Keratinocyte (primary cell): ENCODE data around the gene MYLIP. TPM values are rescaled to one million over a fixed set of nuclear protein-coding genes. Genes with fewer than 3 reads are reported as not detected.

Source experiments
- DNase-seq: peaks from one replicate; pipeline ENCODE4 v3.0.0-alpha.2; 2011; ENCODE audit warnings: low read depth, missing footprints, low spot score
- FAIRE-seq: peaks from 2 replicates; lab custom pipeline; 2011; peaks lifted over from hg19 to GRCh38; lab: Jason Lieb, UNC
- H2AFZ ChIP-seq: 2 replicates; pipeline ENCODE4 v1.6.0; 2012; ENCODE audit warnings: low read length, control low read depth, inconsistent platforms; ENCODE audit not compliant: control insufficient read depth
- H3K27ac ChIP-seq: 2 replicates; pipeline ENCODE4 v1.5.1; 2011; ENCODE audit warnings: low read length; ENCODE audit not compliant: control insufficient read depth, insufficient read depth
- H3K27me3 ChIP-seq: 3 replicates; pipeline ENCODE4 v1.6.0; 2011; ENCODE audit warnings: low read length; ENCODE audit not compliant: control insufficient read depth, insufficient read depth; ENCODE audit errors: extremely low read depth
- H3K36me3 ChIP-seq, 2 experiments: 2 replicates in 1 of 2; 3 replicates in 1 of 2; pipeline ENCODE4 v1.5.1; 2011; ENCODE audit warnings: low read length in 2 of 2, mild to moderate bottlenecking in 1 of 2; ENCODE audit not compliant: control insufficient read depth in 2 of 2, insufficient read depth in 2 of 2; ENCODE audit errors: extremely low read depth in 1 of 2
- H3K4me1 ChIP-seq: 3 replicates; pipeline ENCODE4 v1.5.1; 2011; ENCODE audit warnings: low read length; ENCODE audit not compliant: control insufficient read depth, insufficient read depth; ENCODE audit errors: extremely low read depth
- H3K4me2 ChIP-seq: 3 replicates; pipeline ENCODE4 v1.6.0; 2011; ENCODE audit warnings: low read depth, low read length; ENCODE audit not compliant: control insufficient read depth, insufficient read depth; ENCODE audit errors: extremely low read depth
- H3K4me3 ChIP-seq, 3 experiments: fragments of 200-600 bp in 1 of 3; sonication (generic) in 1 of 3; 2 replicates in 2 of 3; 3 replicates in 1 of 3; pipeline ENCODE4 v1.5.1; 2011 to 2016; ENCODE audit warnings: low read length in 3 of 3, mild to moderate bottlenecking in 3 of 3, control low read depth in 2 of 3, inconsistent platforms in 1 of 3, low read depth in 1 of 3, mixed read lengths in 1 of 3, mixed run types in 1 of 3, moderate library complexity in 1 of 3; ENCODE audit not compliant: control insufficient read depth in 2 of 3, insufficient read depth in 2 of 3; ENCODE audit errors: extremely low read depth in 1 of 3
- H3K79me2 ChIP-seq: 2 replicates; pipeline ENCODE4 v1.6.0; 2012; ENCODE audit warnings: low read length; ENCODE audit not compliant: control insufficient read depth, insufficient read depth
- H3K9ac ChIP-seq: 3 replicates; pipeline ENCODE4 v1.6.0; 2011; ENCODE audit warnings: low read length; ENCODE audit not compliant: control insufficient read depth, insufficient read depth; ENCODE audit errors: extremely low read depth
- H3K9me1 ChIP-seq: 3 replicates; pipeline ENCODE4 v1.6.0; 2011; ENCODE audit warnings: low read length; ENCODE audit not compliant: control insufficient read depth, insufficient read depth; ENCODE audit errors: extremely low read depth
- H3K9me3 ChIP-seq: 2 replicates; pipeline ENCODE4 v1.5.1; 2012; ENCODE audit warnings: low read depth, low read length; ENCODE audit not compliant: control insufficient read depth
- H4K20me1 ChIP-seq: 3 replicates; pipeline ENCODE4 v1.6.0; 2011; ENCODE audit warnings: low read length; ENCODE audit not compliant: control insufficient read depth, insufficient read depth; ENCODE audit errors: extremely low read depth
- EZH2 ChIP-seq: IDR thresholded peaks from one replicate; pipeline ENCODE4 v1.6.1; 2012; ENCODE audit warnings: inconsistent platforms, mild to moderate bottlenecking, low read length, moderate library complexity
- dilution Hi-C: fragments of 300-500 bp; cut with MboI; formaldehyde crosslinking; loops from one replicate; pipeline ENCODE4 v1.7.0; 2020; ENCODE audit warnings: low sequenced_read_pairs; ENCODE audit not compliant: extremely low pct_ligation_motif_present
- polyA plus RNA-seq, 5 experiments: library from polyadenylated mRNA; depleted of rRNA in 3 of 5; stranded (reverse) in 3 of 5; stranded (forward) in 1 of 5; unstranded in 1 of 5; fragments of >200 nt; gene quantifications; 1 replicate in 1 of 5; 2 replicates in 3 of 5; 3 replicates in 1 of 5; pipeline versions ENCODE4 v1.2.1 to v1.2.3, GENCODE V29; 2011 to 2012; ENCODE audit warnings: missing spikeins in 2 of 5, low read depth in 1 of 5, low replicate concordance in 1 of 5
- TF ChIP-seq, protein P1 (sequence below), 3 experiments: IDR thresholded peaks in 1 of 3; conservative IDR thresholded peaks in 1 of 3; optimal IDR thresholded peaks in 1 of 3; 2 replicates in 2 of 3; 3 replicates in 1 of 3; pipeline versions ENCODE3 to v1.5.1; 2011; ENCODE audit warnings: low read length in 3 of 3, mild to moderate bottlenecking in 3 of 3, moderate library complexity in 2 of 3, control low read depth in 1 of 3, inconsistent platforms in 1 of 3; ENCODE audit not compliant: insufficient read depth in 2 of 3; ENCODE audit errors: extremely low read depth in 1 of 3

MYLIP gene
- polyA plus RNA-seq, 1 donor (not counting 4 experiments of a cell fraction or from before 2014, with no cell fraction given), result 5.8 TPM

DNA sequence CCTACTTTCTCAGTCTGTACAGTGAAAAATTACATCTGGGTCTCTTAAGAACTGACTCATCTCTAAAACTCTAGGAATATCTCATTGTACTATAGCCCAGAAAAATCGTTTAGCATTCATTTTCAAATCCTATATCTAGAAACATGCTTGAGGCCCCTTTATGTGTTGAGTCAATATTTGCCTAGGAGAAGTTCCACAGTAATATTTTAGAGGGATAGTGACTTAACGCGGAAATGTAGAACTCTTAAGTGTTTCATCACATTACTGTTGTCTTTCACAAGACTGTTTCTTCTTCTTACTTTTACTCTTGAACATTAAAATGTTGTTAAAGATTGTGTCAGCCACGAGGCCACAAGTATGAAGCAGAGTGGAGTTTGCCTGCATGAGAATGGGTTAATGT is 23.0 kb upstream of the MYLIP start:
- H2AFZ ChIP-seq, result no peak overlapping the region
- no peak overlapping the region for H3K4me3 ChIP-seq
- H3K9me3 ChIP-seq, result no peaks in the 10 kb centered on the region
- no peaks in the 10 kb centered on the region for H3K36me3 ChIP-seq
- no peaks in the 10 kb centered on the region for H4K20me1 ChIP-seq
- dilution Hi-C loops, result no loop called here
- DNase-seq, result no peak
- no peaks in the 10 kb centered on the region for H3K9me1 ChIP-seq
- H3K4me1 ChIP-seq, result no peaks in the 10 kb centered on the region
- no peak overlapping the region for H3K4me2 ChIP-seq
- H3K27ac ChIP-seq, result no peak overlapping the region
- no peaks in the 10 kb centered on the region for H3K27me3 ChIP-seq
- TF ChIP-seq EZH2, result no peak
- FAIRE-seq, result no peak
- no peaks in the 10 kb centered on the region for H3K79me2 ChIP-seq
- H3K9ac ChIP-seq, result no peak overlapping the region

DNA sequence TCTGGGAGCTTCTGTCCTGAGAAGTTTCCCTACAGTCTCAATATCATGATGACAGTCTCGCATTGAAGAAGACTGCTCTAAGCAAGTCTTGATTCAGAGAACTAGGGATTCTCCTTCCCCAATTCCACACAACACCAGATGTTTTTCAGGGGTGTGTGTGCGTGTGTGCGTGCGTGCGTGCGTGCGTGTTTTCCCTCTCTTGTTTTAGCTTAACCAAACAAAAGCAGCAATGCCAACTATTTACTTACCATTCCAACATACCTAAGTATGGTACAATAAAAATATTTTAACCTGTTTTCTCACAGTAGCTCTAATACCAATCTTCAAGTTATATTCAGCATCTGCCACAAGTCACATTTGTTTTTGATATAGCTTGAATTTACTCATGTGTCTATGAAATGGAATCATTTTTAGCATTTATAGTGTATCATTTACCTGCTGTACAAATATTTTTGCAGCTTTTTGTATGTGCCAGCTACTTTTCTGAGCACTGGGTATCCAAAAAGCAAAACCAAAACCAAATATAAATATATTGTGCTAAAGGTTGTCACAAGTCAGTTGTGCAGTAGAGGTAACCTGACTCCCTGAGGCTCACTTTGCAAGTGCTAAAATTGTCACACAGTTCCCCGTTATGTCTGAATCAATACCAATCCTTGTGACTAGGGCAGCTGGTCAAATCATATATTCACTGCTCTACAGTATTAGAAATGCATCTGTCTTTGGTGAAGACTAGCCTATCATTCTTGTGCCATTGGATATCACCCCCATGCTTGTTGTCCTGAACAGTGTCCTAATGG is 21.7 kb upstream of the MYLIP start:
- Histone ChIP-seq H3K4me2 (no peak overlapping the region), H2AFZ (no peak overlapping the region), H3K9ac (no peak overlapping the region), H3K79me2 (no peaks in the 10 kb centered on the region), H4K20me1 (no peaks in the 10 kb centered on the region), H3K9me3 (no peaks in the 10 kb centered on the region), H3K9me1 (no peaks in the 10 kb centered on the region), H3K27ac (no peak overlapping the region), H3K4me3 (no peak overlapping the region), H3K27me3 (no peaks in the 10 kb centered on the region), H3K36me3 (no peaks in the 10 kb centered on the region), H3K4me1 (no peaks in the 10 kb centered on the region)
- FAIRE-seq (no peak), DNase-seq (no peak)
- TF ChIP-seq, protein P1, sequence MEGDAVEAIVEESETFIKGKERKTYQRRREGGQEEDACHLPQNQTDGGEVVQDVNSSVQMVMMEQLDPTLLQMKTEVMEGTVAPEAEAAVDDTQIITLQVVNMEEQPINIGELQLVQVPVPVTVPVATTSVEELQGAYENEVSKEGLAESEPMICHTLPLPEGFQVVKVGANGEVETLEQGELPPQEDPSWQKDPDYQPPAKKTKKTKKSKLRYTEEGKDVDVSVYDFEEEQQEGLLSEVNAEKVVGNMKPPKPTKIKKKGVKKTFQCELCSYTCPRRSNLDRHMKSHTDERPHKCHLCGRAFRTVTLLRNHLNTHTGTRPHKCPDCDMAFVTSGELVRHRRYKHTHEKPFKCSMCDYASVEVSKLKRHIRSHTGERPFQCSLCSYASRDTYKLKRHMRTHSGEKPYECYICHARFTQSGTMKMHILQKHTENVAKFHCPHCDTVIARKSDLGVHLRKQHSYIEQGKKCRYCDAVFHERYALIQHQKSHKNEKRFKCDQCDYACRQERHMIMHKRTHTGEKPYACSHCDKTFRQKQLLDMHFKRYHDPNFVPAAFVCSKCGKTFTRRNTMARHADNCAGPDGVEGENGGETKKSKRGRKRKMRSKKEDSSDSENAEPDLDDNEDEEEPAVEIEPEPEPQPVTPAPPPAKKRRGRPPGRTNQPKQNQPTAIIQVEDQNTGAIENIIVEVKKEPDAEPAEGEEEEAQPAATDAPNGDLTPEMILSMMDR (optimal IDR thresholded peaks at IDR 0.05 in 1 of 3, IDR thresholded peaks at IDR 0.05 in 1 of 3, conservative IDR thresholded peaks at IDR 0.05 in 1 of 3; ENCODE audit: extremely low read depth in 1 of 3, insufficient read depth in 2 of 3, low read length in 3 of 3), result no peak
- TF ChIP-seq EZH2, result no peak
- dilution Hi-C loops, result no loop called here
